EH (cell line): ENCODE measurements around the gene KLHL14.

ENCODE experiments used
- DNase-seq: peaks from one replicate; pipeline ENCODE4 v3.0.0-alpha.2; 2015; ENCODE audit warnings: low read depth

Gene KLHL14

GRCh38 chr18:32770666-32771168 is 2.1 kb downstream of the KLHL14 start:
- no peak for DNase-seq

- DNase-seq = no peak
These were observed 2.7 kb downstream of the KLHL14 start for GRCh38 chr18:32770054-32770665.

GRCh38 chr18:32769586-32770053 is 3.2 kb downstream of the KLHL14 start:
- DNase-seq = no peak

- DNase-seq = no peak
These were observed 3.7 kb downstream of the KLHL14 start for GRCh38 chr18:32769071-32769585.

- no peak for DNase-seq
These were observed 5.4 kb downstream of the KLHL14 start for GRCh38 chr18:32767400-32767799.

- DNase-seq = no peak
These were observed 8.1 kb downstream of the KLHL14 start for GRCh38 chr18:32764611-32765244.

- DNase-seq = no peak
These were observed 9.5 kb downstream of the KLHL14 start for GRCh38 chr18:32763293-32763692.

GRCh38 chr18:32761231-32761630 is 11.6 kb downstream of the KLHL14 start:
- DNase-seq = no peak

GRCh38 chr18:32760391-32760790 is 12.4 kb downstream of the KLHL14 start:
- no peak for DNase-seq

GRCh38 chr18:32759611-32760167 is 13.1 kb downstream of the KLHL14 start:
- DNase-seq = no peak

GRCh38 chr18:32754508-32755263 is 18.1 kb downstream of the KLHL14 start:
- DNase-seq = no peak

GRCh38 chr18:32753656-32754260 is 19.1 kb downstream of the KLHL14 start:
- no peak for DNase-seq

GRCh38 chr18:32750328-32750727 is 22.5 kb downstream of the KLHL14 start:
- DNase-seq = no peak

GRCh38 chr18:32749809-32750208 is 23.0 kb downstream of the KLHL14 start:
- DNase-seq = no peak

GRCh38 chr18:32742579-32742978 is 30.2 kb downstream of the KLHL14 start:
- no peak for DNase-seq

GRCh38 chr18:32735781-32736180 is 37.0 kb downstream of the KLHL14 start:
- DNase-seq = no peak

- DNase-seq = no peak
These were observed 38.4 kb downstream of the KLHL14 start for GRCh38 chr18:32734442-32734841.

- DNase-seq = no peak
These were observed 40.7 kb downstream of the KLHL14 start for GRCh38 chr18:32732165-32732564.

GRCh38 chr18:32730620-32731091 is 42.2 kb downstream of the KLHL14 start:
- DNase-seq = no peak

GRCh38 chr18:32730068-32730467 is 42.8 kb downstream of the KLHL14 start:
- no peak for DNase-seq

GRCh38 chr18:32724071-32724749 is 48.6 kb downstream of the KLHL14 start:
- no peak for DNase-seq
